ENCODE data around the gene RTN4RL2. TPM values are rescaled to one million over a fixed set of nuclear protein-coding genes. Genes with fewer than 3 reads are reported as not detected.

RTN4RL2 gene
- polyA plus RNA-seq, 2 donors: 0.20 to 0.49 TPM

DNA sequence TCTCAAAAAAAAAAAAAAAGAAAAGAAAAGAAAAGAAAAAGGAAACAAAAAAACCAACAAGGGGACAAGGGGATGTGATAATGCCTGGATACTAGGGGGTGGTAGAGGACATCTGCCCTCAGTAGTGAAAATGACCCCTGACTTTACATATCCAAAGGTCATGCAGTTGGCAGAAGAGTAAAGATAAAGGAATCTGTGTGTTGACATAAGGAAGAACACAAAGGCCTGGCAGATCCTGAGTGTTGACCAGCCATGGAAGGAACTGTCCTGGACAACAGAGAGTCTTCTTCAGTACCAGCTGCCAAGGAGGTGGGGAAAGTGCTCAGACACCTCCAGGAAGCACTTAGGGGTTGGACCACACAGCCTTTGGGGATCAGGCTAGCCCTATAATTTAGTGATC, 42.5 kb downstream of the RTN4RL2 start:
- H3K27ac ChIP-seq (ENCODE audit: low read depth in 2 of 2, low read length in 1 of 2): no peak overlapping the region
- no peak overlapping the region for H3K4me3 ChIP-seq (ENCODE audit: low read depth in 1 of 2, low read length in 2 of 2)
- peaks cover 0 to 4% of the 10 kb centered on the region in 2 donors for H3K4me1 ChIP-seq (ENCODE audit: control insufficient read depth in 2 of 2, insufficient read depth in 2 of 2, low read length in 1 of 2)
- H3K27me3 ChIP-seq (ENCODE audit: control insufficient read depth in 1 of 2, insufficient read depth in 2 of 2, low read length in 2 of 2): no peaks in the 10 kb centered on the region
- no peaks in the 10 kb centered on the region for H3K36me3 ChIP-seq (ENCODE audit: control insufficient read depth in 2 of 2, insufficient read depth in 2 of 2, low read length in 1 of 2)
- no peaks in the 10 kb centered on the region for H3K9me3 ChIP-seq (ENCODE audit: control insufficient read depth in 2 of 2, insufficient read depth in 1 of 2, low read depth in 1 of 2, low read length in 1 of 2)

DNA sequence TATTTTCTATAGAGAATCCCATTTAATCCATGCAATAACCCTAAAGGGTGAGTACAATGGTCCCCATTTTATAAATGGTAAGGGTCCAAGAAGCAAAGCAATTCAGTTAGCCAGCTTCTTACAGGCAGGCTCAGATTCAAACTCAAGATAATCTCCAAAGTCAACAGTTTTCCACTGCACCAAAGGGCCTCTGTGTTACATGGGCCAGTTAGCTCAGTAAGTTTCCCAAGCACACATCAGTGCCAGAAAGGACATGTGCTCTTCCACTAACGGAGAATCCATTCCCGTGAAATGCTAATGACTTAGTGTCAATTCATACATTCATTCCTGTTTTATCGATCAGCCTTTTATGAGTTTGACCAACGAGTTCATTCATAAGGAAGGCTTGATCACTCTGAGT, 44.2 kb downstream of the RTN4RL2 start:
- Histone ChIP-seq H3K4me1 (ENCODE audit: control insufficient read depth in 2 of 2, insufficient read depth in 2 of 2, low read length in 1 of 2) (peaks cover 0 to 4% of the 10 kb centered on the region in 2 donors), H3K36me3 (ENCODE audit: control insufficient read depth in 2 of 2, insufficient read depth in 2 of 2, low read length in 1 of 2) (no peaks in the 10 kb centered on the region), H3K9me3 (ENCODE audit: control insufficient read depth in 2 of 2, insufficient read depth in 1 of 2, low read depth in 1 of 2, low read length in 1 of 2) (no peaks in the 10 kb centered on the region), H3K27ac (ENCODE audit: low read depth in 2 of 2, low read length in 1 of 2) (no peak overlapping the region), H3K27me3 (ENCODE audit: control insufficient read depth in 1 of 2, insufficient read depth in 2 of 2, low read length in 2 of 2) (no peaks in the 10 kb centered on the region), H3K4me3 (ENCODE audit: low read depth in 1 of 2, low read length in 2 of 2) (no peak overlapping the region)
- WGBS, 2 donors: 75 to 83% methylated on average over 4 of the region's 4 CpGs

DNA sequence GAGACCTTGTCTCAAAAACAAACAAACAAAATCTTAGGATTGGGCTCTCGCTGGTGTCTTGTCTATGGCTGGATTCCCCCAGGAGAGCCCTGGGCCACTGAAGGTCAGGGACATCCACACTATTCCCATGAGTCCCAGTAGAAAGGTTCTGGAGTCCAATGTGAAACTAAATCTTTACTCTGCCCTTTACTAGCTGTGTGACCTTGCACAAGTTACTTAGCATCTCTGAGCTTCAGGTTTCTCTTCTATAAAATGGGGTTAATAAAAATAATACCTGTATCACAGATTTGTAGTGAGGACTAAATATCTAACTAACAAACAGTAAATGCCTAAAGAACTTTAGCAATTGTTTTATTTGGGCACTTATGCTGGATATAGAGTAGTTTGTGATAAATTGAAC, 46.2 kb downstream of the RTN4RL2 start:
- H3K27ac ChIP-seq (ENCODE audit: low read depth in 2 of 2, low read length in 1 of 2): no peak overlapping the region
- H3K27me3 ChIP-seq (ENCODE audit: control insufficient read depth in 1 of 2, insufficient read depth in 2 of 2, low read length in 2 of 2): no peaks in the 10 kb centered on the region
- no peaks in the 10 kb centered on the region for H3K9me3 ChIP-seq (ENCODE audit: control insufficient read depth in 2 of 2, insufficient read depth in 1 of 2, low read depth in 1 of 2, low read length in 1 of 2)
- 90 to 96% methylated on average over 1 of the region's 1 CpG for WGBS, 2 donors
- no peak overlapping the region for H3K4me3 ChIP-seq (ENCODE audit: low read depth in 1 of 2, low read length in 2 of 2)
- no peaks in the 10 kb centered on the region for H3K4me1 ChIP-seq (ENCODE audit: control insufficient read depth in 2 of 2, insufficient read depth in 2 of 2, low read length in 1 of 2)
- no peaks in the 10 kb centered on the region for H3K36me3 ChIP-seq (ENCODE audit: control insufficient read depth in 2 of 2, insufficient read depth in 2 of 2, low read length in 1 of 2)

DNA sequence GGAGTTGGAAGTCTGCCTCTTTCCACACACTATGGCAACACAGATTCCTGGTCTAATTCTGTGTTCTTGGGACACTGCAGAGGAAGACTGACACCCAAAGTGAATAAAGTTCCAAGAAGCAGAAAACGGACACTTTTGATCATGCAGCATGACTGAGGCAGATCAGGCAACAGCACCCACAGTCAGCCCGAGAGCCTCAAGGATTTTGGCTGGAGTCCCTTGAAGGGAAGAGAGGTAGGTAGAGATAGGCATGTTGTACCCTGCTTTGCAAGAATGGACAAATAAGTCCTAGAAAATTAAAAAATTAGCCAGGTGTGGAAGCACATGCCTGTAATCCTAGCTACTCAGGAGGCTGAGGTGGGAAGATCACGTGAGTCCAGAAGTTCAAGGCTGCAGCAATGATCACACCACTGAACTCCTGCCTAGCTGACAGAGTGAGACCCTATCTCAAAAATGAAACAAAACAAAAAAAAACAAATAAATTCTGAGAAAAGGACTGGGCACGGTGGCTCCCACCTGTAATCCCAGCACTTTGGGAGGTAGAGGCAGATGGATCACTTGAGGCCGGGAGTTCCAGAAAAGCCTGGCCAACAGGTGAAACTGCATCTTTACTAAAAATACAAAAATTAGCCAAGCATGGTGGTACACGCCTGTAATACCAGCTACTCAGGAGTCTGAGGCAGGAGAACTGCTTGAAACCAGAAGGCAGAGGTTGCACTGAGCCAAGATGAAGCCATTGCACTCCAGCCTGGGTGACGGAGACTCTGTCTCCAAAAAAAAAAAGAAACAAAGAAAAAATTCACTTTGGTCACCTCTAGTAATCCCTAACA, 48.2 kb downstream of the RTN4RL2 start:
- WGBS, 2 donors: 62 to 77% methylated on average over 7 of the region's 7 CpGs
- Histone ChIP-seq H3K36me3 (ENCODE audit: control insufficient read depth in 2 of 2, insufficient read depth in 2 of 2, low read length in 1 of 2) (no peaks in the 10 kb centered on the region), H3K4me1 (ENCODE audit: control insufficient read depth in 2 of 2, insufficient read depth in 2 of 2, low read length in 1 of 2) (no peaks in the 10 kb centered on the region), H3K27ac (ENCODE audit: low read depth in 2 of 2, low read length in 1 of 2) (no peak overlapping the region), H3K4me3 (ENCODE audit: low read depth in 1 of 2, low read length in 2 of 2) (no peak overlapping the region), H3K9me3 (ENCODE audit: control insufficient read depth in 2 of 2, insufficient read depth in 1 of 2, low read depth in 1 of 2, low read length in 1 of 2) (no peaks in the 10 kb centered on the region), H3K27me3 (ENCODE audit: control insufficient read depth in 1 of 2, insufficient read depth in 2 of 2, low read length in 2 of 2) (no peaks in the 10 kb centered on the region)

DNA sequence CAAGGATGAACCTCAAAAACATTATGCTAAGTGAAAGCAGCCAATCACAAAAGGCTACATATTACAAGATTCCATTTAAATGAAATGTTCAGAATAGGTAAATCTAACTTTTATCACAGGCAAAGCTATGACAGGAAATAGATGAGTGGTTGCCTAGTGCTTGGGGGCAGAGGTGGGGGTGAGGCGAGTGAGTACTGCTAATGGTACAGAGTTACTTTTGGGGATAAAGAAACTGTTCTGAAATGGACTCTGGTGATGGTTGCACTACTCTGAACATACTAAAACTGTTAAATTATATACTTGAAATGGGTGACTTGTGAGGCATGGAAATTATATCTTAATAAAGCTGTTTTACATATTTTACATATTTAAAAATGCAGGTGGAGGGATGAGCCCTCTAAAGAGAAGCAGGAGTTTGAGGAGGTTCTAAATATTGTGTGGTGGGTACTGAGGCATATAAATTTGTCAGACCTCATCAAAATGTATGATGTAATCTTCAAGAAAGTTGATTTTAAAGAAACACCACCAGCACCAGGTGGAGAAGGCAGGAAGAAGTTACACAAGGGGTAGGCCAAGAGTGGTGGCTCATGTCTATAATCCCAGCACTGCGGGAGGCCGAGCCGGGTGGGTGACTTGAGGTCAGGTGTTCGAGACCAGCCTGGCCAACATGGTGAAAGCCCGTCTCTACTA, 51.6 kb downstream of the RTN4RL2 start:
- Histone ChIP-seq H3K36me3 (ENCODE audit: control insufficient read depth in 2 of 2, insufficient read depth in 2 of 2, low read length in 1 of 2) (no peaks in the 10 kb centered on the region), H3K4me1 (ENCODE audit: control insufficient read depth in 2 of 2, insufficient read depth in 2 of 2, low read length in 1 of 2) (peaks cover 3 to 13% of the 10 kb centered on the region in 2 donors), H3K27me3 (ENCODE audit: control insufficient read depth in 1 of 2, insufficient read depth in 2 of 2, low read length in 2 of 2) (no peaks in the 10 kb centered on the region), H3K9me3 (ENCODE audit: control insufficient read depth in 2 of 2, insufficient read depth in 1 of 2, low read depth in 1 of 2, low read length in 1 of 2) (no peaks in the 10 kb centered on the region), H3K27ac (ENCODE audit: low read depth in 2 of 2, low read length in 1 of 2) (no peak overlapping the region), H3K4me3 (ENCODE audit: low read depth in 1 of 2, low read length in 2 of 2) (no peak overlapping the region)
- WGBS, 2 donors: 84 to 94% methylated on average over 6 of the region's 6 CpGs

DNA sequence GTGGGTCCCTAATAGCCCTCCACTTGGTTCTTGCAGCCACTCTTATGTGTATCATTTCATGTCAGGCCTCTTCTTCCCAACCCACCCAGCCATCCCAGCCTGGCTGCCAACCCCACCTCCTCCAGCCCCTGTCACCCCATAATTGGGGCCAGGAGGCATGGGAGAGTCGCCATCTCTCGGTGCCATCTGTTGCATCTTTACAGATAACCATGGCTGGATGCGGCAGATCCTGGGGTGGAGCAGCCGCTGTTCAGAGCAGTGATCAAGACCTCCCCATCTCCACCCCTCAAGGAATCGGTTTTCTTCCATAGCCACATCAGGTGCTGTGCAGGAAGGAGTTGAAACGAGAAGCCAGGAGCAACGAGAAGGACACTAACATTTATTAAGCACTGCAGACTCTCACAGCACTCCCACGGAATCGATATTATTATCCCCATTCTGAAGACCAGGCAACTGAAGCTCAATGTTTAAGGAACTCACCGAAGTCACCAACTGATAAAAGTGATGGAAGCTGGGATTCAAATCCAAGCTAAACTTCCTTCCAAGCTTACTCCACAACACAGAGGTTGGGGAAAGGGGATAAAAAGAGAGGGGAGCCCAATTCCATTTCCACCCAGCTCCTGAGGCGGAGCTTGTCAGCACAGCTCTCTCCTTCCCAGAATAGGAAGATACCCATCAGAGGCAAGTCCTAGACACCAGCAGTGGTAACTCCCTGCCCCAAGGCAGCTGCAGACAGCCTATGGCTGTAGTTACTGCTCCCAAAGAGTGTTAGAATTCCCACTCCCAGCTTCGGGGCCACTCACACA, 52.5 kb downstream of the RTN4RL2 start:
- Histone ChIP-seq H3K36me3 (ENCODE audit: control insufficient read depth in 2 of 2, insufficient read depth in 2 of 2, low read length in 1 of 2) (no peaks in the 10 kb centered on the region), H3K4me1 (ENCODE audit: control insufficient read depth in 2 of 2, insufficient read depth in 2 of 2, low read length in 1 of 2) (peaks cover 3 to 13% of the 10 kb centered on the region in 2 donors), H3K4me3 (ENCODE audit: low read depth in 1 of 2, low read length in 2 of 2) (no peak overlapping the region), H3K9me3 (ENCODE audit: control insufficient read depth in 2 of 2, insufficient read depth in 1 of 2, low read depth in 1 of 2, low read length in 1 of 2) (no peaks in the 10 kb centered on the region), H3K27ac (ENCODE audit: low read depth in 2 of 2, low read length in 1 of 2) (no peak overlapping the region), H3K27me3 (ENCODE audit: control insufficient read depth in 1 of 2, insufficient read depth in 2 of 2, low read length in 2 of 2) (no peaks in the 10 kb centered on the region)
- WGBS, 2 donors: 87 to 88% methylated on average over 12 of the region's 12 CpGs

DNA sequence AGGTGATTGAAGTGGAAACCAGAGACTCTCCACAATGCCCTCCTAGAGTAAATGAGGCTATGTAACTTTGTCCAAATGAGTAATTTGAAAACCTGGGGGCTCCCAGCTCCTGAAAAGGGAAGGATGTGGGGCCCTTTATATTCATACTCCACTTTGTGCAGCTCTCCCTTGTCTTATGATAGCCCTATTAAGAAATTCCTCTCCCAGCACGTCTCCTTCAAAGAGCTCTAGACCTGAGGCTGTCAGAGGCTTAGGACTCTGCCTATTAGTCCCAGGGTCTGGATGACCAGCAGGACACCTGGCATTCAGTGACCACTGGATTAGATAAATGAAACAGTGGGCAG, 53.1 kb downstream of the RTN4RL2 start:
- WGBS, 2 donors: 39 to 47% methylated on average over 1 of the region's 1 CpG
- Histone ChIP-seq H3K4me1 (ENCODE audit: control insufficient read depth in 2 of 2, insufficient read depth in 2 of 2, low read length in 1 of 2) (peaks cover 3 to 13% of the 10 kb centered on the region in 2 donors), H3K36me3 (ENCODE audit: control insufficient read depth in 2 of 2, insufficient read depth in 2 of 2, low read length in 1 of 2) (no peaks in the 10 kb centered on the region), H3K27ac (ENCODE audit: low read depth in 2 of 2, low read length in 1 of 2) (no peak overlapping the region), H3K9me3 (ENCODE audit: control insufficient read depth in 2 of 2, insufficient read depth in 1 of 2, low read depth in 1 of 2, low read length in 1 of 2) (no peaks in the 10 kb centered on the region), H3K27me3 (ENCODE audit: control insufficient read depth in 1 of 2, insufficient read depth in 2 of 2, low read length in 2 of 2) (no peaks in the 10 kb centered on the region), H3K4me3 (ENCODE audit: low read depth in 1 of 2, low read length in 2 of 2) (no peak overlapping the region)

DNA sequence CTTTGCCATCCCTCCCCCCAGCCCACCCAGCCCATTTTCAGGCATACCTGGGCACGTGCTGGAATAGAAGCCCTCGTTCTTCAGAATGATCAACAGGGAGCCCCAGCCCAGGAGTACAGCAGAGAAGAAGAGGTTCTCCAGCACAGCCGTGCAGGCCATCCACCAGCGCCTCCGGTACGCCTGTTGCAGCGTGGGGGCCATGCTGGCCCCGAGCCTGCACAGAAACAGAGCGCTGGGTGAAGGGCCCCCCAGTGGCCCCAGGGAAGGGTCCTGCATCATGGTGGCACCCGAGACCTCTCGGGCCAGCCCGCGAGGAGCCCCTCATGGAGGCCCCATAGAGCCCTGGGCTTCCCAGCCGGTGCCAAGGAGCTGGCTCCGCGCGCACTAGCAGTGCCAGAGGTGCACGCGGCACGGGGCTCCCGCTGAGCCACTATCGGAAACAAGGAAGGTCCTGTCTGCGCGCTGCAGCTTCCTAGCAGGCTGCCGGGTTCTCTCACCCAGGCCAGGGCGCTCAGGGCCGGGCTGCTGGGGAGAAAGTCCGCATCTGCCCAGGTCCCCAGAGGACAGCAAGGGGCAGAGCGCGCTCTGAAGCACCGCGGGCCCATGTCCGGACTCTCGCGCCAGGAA, 53.7 kb downstream of the RTN4RL2 start:
- Histone ChIP-seq H3K27ac (ENCODE audit: low read depth in 2 of 2, low read length in 1 of 2) (peak overlapping the region; percentile 15 to 56), H3K4me3 (ENCODE audit: low read depth in 1 of 2, low read length in 2 of 2) (peak overlapping the region; percentile 59 to 72), H3K9me3 (ENCODE audit: control insufficient read depth in 2 of 2, insufficient read depth in 1 of 2, low read depth in 1 of 2, low read length in 1 of 2) (no peaks in the 10 kb centered on the region), H3K4me1 (ENCODE audit: control insufficient read depth in 2 of 2, insufficient read depth in 2 of 2, low read length in 1 of 2) (peaks cover 3 to 13% of the 10 kb centered on the region in 2 donors), H3K27me3 (ENCODE audit: control insufficient read depth in 1 of 2, insufficient read depth in 2 of 2, low read length in 2 of 2) (no peaks in the 10 kb centered on the region), H3K36me3 (ENCODE audit: control insufficient read depth in 2 of 2, insufficient read depth in 2 of 2, low read length in 1 of 2) (no peaks in the 10 kb centered on the region)
- 11 to 14% methylated on average over 27 to 35 of the region's 35 CpGs for WGBS, 2 donors
